RWPE1 (cell line): ENCODE measurements around the gene RUNX1.

Experiments used
- CTCF ChIA-PET: fragments of 350-600 bp; sonication (Branson Sonifier 250); formaldehyde crosslinking; extraction: SDS; loops from one replicate; lab custom pipeline; 2021; lab: Yijun Ruan, JAX
- POLR2A ChIA-PET: fragments of 400-600 bp; formaldehyde crosslinking; extraction: SDS; loops from one replicate; lab custom pipeline; 2020; ENCODE audit warnings: antibody characterized with exemption; ENCODE audit not compliant: low non-redundant PET; lab: Yijun Ruan, JAX
- DNase-seq: peaks from one replicate; pipeline ENCODE4 v3.0.0; 2012; ENCODE audit warnings: low spot score
- H3K27ac ChIP-seq: fragments of 450-650 bp; 2 replicates; pipeline ENCODE4 v1.5.1; 2017
- TF ChIP-seq, protein P1 (sequence below): fragments of 450-650 bp; conservative IDR thresholded peaks from 2 replicates; pipeline ENCODE4 v1.5.1; 2017; ENCODE audit warnings: low read depth, mild to moderate bottlenecking

Gene RUNX1

DNA sequence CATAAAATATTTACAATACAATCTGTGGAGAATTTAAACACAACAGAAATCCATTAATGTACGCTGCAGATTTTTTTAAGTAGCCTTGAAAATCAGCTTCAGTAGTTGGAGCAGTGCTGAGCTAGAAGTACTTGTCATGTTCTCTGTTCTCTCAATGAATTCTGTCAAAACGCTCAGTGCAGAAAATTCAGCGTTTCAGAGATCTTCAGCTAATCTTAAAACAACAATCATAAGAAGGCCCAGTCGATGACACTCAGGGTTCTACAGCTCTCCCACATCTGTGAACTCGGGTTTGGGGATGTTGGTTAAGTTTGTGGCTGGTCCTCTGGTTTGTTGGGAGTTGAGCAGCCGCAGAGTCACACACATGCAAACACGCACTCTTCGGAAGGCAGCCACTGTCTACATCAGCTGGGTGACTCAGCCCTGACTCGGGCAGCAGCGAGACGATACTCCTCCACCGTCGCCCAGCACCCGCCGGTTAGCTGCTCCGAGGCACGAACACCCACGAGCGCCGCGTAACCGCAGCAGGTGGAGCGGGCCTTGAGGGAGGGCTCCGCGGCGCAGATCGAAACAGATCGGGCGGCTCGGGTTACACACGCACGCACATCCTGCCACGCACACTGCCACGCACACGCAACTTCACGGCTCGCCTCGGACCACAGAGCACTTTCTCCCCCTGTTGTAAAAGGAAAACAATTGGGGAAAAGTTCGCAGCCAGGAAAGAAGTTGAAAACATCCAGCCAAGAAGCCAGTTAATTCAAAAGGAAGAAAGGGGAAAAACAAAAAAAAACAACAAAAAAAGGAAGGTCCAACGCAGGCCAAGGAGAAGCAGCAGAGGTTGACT, 161.2 kb downstream of the RUNX1 start:
- POLR2A ChIA-PET = interaction anchor here (1.1 to 1.8 kb wide), 3 partner anchors 21 to 517 kb away, joined by 3 to 9 read pairs (median 6); no protein-coding TSS in a partner anchor

DNA sequence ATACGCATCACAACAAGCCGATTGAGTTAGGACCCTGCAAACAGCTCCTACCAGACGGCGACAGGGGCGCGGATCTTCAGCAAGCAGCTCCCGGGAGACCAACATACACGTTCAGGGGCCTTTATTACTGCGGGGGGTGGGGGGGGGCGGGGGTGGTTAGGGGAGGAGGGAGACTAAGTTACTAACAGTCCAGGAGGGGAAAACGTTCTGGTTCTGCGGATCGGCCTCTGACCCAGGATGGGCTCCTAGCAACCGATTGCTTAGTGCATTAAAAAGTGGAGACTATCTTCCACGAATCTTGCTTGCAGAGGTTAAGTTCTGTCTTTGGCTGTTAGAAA, 162.0 kb downstream of the RUNX1 start:
- TF ChIP-seq, protein P1, sequence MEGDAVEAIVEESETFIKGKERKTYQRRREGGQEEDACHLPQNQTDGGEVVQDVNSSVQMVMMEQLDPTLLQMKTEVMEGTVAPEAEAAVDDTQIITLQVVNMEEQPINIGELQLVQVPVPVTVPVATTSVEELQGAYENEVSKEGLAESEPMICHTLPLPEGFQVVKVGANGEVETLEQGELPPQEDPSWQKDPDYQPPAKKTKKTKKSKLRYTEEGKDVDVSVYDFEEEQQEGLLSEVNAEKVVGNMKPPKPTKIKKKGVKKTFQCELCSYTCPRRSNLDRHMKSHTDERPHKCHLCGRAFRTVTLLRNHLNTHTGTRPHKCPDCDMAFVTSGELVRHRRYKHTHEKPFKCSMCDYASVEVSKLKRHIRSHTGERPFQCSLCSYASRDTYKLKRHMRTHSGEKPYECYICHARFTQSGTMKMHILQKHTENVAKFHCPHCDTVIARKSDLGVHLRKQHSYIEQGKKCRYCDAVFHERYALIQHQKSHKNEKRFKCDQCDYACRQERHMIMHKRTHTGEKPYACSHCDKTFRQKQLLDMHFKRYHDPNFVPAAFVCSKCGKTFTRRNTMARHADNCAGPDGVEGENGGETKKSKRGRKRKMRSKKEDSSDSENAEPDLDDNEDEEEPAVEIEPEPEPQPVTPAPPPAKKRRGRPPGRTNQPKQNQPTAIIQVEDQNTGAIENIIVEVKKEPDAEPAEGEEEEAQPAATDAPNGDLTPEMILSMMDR = no peak
- ChIA-PET CTCF (interaction anchor here (1.0 to 2.8 kb wide), 5 partner anchors 142 to 1141 kb away, joined by 3 to 10 read pairs (median 3); no protein-coding TSS in a partner anchor), POLR2A (interaction anchor here (0.7 to 1.8 kb wide), 2 partner anchors 20 to 41 kb away, joined by 6 to 11 read pairs; no protein-coding TSS in a partner anchor)
- peak overlapping the region; percentile 88 for H3K27ac ChIP-seq
- DNase-seq = no peak

More for the DNA sequence above, 161.2 kb downstream of the RUNX1 start:
- TF ChIP-seq, protein P1 = no peak
- CTCF ChIA-PET = interaction anchor here (0.6 to 2.8 kb wide), 6 partner anchors 54 to 1140 kb away, joined by 3 to 10 read pairs (median 3); no protein-coding TSS in a partner anchor
- H3K27ac ChIP-seq = peak overlapping the region; percentile 96
- DNase-seq = peak; percentile 83

DNA sequence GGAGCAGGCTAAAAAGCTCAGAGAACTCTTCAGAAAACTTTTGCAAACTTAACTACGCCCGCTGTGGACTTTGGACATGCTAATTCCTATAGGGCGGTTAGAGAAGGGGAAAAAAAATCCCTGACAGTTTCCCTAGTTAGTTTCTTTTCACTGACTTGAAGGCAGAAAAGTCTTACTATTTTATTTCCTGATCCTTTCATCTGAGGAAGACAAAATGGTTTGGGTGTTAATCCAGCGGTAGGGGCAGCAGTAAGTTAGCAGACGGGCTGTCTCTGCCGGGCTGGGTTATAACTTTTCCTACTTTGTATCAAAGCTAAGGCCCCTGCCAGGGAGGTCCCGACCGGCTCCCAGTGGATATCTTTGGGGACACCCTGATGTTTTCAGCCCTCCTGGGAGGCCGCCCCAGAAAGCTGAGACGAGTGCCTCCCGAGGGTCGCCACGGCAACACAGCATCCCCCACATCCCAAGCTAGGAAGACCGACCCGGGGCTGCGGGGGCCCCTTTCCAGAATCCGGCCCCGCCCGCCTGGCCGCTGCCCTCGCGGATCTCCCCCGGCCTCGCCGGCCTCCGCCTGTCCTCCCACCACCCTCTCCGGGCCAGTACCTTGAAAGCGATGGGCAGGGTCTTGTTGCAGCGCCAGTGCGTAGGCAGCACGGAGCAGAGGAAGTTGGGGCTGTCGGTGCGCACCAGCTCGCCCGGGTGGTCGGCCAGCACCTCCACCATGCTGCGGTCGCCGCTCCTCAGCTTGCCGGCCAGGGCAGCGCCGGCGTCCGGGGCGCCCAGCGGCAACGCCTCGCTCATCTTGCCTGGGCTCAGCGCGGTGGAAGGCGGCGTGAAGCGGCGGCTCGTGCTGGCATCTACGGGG, 162.6 kb downstream of the RUNX1 start:
- TF ChIP-seq, protein P1 = no peak
- CTCF ChIA-PET = interaction anchor here (0.5 to 2.8 kb wide), 9 partner anchors 35 to 1053 kb away, joined by 3 to 10 read pairs (median 4); no protein-coding TSS in a partner anchor
- DNase-seq = no peak
- H3K27ac ChIP-seq = peak overlapping the region; percentile 88
- POLR2A ChIA-PET = interaction anchor here (0.7 kb wide), 1 partner anchor 41 kb away, joined by 11 read pairs; no protein-coding TSS in a partner anchor

DNA sequence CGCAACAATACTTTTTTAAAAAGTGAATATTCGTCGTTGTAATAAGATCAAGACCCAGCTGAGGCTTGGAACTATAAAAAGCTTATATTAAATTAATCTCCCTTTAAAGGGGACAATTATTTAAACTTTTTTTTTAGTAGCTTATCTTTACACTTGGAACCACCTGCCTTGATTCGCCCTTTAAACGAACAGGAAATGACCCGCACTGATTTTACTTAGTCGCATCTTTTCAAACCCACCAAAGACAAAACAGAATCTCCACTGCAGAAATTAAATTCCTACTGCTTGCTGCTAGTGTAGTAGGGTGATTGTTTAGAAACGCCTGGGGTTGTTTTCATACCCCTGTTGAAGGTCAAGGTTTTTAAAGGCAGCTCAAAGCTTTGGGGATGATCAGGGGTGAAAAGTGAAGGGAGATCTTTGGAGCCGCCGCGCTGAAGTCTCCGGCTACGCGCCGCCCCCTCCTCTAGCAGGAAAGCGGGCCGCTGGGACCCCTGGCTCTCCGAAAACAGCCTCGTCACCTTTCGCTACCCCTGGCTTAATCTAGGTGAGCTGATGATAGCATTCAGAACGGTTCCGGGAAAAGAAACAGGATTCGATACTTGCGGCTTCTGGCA, 163.4 kb downstream of the RUNX1 start:
- no peak for DNase-seq
- peak overlapping the region; percentile 88 for H3K27ac ChIP-seq
- ChIA-PET CTCF (interaction anchor here (0.5 to 2.8 kb wide), 7 partner anchors 34 to 1054 kb away, joined by 3 to 10 read pairs (median 4); no protein-coding TSS in a partner anchor), POLR2A (no interaction called here)
- TF ChIP-seq, protein P1 = no peak

DNA sequence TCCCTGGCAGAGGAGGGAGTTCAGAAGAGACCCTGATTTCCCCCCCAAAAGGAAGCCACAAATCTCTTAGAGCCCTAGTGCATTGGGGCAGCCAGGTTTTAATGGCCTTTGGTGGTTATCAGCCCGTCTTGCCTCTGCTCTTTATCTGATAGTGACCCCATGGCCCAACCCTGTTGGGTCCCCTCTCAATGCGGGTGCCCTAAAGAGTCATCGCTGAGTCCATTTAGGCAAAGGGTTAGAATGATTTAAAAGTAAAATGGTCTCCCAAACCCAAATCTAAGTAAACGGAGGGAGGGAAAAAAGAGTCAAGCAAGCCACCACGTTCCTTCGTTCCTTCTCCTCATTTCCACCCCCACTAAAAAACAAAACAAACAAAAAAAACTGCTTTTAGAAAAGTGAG, 164.0 kb downstream of the RUNX1 start:
- TF ChIP-seq, protein P1 = no peak
- ChIA-PET CTCF (interaction anchor here (0.6 to 2.8 kb wide), 2 partner anchors 140 to 163 kb away, joined by 4 to 10 read pairs; no protein-coding TSS in a partner anchor), POLR2A (no interaction called here)
- peak overlapping the region; percentile 75 for H3K27ac ChIP-seq
- no peak for DNase-seq
